GM18499 (cell line): Measurements from ENCODE around the gene CKAP5.
"Not testable (repeated sequence)": the region's sequence is repeated elsewhere in the genome, so short reads cannot be mapped to it uniquely, and the experiment has no call there.

Experiments
- ATAC-seq: cut with Tn5 transposase; IDR thresholded peaks from one replicate; pipeline ENCODE4 v1.9.1; 2021; ENCODE audit warnings: moderate number of reproducible peaks; ENCODE audit not compliant: insufficient read depth, unreplicated experiment

Gene CKAP5

DNA sequence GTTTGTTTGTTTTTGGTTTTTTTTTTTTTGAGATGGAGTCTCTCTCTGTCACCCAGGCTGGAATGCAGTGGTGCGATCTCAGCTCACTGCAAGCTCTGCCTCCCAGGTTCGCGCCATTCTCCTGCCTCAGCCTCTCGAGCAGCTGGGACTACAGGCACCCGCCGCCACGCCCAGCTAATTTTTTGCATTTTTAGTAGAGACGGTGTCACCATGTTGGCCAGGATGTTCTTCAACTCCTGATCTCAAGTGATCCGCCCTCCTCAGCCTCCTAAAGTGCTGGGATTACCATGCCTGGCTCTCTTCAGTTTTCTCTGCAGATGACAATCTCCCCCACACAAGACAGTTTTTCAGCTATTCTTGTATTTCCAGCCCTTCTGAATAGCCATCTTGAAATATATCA, 136.7 kb downstream of the CKAP5 start:
- not testable (repeated sequence) for ATAC-seq

DNA sequence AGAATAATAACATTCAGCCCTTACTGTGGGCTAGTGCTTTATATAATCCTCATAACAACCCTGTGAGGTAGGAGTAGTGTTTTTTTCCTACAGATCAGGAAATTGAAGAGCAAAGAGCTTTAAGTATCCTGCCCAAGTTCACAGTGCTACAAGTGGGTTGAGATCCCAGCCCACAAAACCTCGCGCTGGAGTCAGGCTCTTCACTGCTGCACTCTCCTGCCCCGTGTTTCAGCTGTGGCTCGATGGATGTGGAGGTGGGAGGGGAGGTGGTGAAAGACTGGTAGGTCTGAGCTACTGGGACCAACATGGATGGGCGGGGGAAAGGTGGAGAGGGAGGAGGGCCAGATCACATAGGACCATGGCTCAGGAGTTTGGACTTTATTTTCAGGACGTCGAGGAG, 139.2 kb downstream of the CKAP5 start:
- no peak for ATAC-seq

DNA sequence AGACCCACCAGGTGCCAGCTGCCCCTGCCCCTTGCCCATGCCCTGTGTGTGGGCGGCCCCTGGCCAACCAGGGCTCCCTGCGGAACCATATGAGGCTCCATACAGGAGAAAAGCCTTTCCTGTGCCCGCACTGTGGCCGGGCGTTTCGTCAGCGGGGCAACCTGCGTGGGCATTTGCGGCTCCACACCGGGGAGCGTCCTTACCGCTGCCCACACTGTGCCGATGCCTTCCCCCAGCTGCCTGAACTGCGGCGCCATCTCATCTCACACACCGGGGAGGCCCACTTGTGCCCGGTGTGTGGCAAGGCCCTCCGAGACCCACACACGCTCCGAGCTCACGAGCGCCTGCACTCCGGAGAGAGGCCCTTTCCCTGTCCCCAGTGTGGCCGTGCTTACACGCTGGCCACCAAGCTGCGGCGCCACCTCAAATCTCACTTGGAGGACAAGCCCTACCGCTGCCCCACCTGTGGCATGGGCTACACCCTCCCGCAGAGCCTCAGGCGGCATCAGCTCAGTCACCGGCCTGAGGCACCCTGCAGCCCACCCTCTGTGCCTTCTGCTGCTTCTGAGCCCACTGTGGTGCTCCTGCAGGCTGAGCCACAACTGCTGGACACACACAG, 140.9 kb downstream of the CKAP5 start:
- no peak for ATAC-seq

DNA sequence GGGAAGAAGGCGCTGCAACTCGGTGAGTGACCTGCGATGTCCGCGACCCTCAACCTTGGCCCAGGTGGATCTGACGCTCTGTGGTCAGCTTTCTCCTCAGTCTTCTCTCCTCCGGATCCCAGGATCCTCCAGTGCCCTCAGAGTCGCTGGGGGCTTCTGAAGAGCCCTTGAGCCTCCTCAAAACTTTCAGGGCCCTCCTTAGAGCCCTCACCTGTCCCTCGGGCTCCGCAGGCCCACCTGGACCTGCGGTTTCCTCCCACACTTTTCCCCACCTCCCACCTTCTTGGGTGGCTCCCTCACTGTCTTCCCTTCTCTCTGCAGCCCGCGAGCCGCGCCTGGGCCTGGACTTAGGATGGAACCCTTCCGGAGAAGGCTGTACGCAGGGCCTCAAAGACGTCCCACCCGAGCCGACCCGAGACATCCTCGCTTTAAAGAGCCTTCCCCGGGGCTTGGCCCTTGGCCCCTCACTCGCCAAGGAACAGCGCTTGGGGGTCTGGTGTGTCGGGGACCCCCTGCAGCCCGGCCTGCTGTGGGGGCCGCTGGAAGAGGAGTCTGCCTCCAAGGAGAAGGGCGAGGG, 144.9 kb downstream of the CKAP5 start:
- ATAC-seq: no peak

DNA sequence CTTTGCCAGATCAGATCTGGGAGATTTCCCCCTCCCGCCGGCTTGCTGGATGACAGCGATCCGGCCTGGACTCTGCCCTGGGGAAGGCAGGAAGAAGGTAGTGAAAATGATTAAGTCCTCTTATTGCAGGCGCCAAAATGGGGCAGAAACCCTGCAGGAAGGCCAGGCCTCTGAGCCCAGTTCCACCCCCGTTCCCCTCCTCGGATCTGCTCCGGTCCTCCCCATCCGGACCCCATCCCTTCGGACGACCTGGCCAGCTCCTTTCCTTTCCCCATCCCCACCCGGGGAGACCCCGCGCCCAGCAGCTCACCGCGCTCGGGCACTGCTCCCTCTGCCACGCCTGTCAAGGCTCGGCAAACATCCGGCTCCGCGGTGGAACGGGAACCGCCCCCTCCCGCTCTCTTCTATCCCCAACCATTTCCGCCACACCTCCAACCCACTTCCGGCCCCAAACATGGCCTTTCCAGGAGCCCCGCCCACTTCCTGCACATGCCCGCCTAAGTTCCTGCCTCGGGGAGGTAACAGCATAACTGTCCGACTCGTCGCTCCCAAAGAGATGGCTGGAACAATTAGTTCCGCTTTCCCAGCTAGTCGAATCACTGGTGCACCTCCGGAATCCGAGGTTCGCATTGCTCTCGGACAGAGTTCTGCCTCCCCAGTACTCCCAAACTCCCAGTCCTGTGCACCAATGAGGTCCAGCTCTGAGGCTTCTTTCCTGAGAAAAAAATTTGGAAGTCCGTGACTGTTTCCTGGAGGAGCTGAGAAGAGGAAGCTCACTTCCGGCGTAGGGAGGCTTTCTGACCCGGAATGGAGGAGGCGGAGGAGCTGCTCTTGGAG, 145.6 kb downstream of the CKAP5 start, which contains the start of the genes ARHGAP1 and ZNF408:
ARHGAP1 (minus strand) TSS at position 379 of the 837 bp plus-strand sequence. CDS start 4,512 bp downstream, outside the sequence.
ZNF408 (plus strand) TSS at position 791 of the 837 bp plus-strand sequence; CDS start at position 808, 17 bp downstream.
- ATAC-seq: peak; percentile 47

DNA sequence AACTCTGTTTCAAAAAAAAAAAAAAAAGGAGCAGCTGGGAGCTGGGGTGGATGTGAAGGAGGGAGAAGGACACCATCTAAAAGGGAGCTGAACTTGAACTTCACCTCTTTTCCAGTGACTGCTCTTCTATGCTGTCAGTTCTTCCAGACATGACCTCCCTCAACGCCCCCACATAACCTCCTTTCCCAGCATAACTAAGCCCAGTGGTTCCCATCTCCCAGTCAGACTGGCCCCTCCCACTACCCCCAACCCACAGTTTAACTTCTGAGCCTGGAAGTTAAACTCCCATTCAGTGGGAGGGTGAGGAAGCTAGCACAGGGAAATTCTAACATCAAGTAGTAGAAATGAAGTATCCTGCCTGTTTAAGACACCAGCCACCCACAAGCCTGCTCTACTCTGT, 147.5 kb downstream of the CKAP5 start:
- no peak for ATAC-seq

DNA sequence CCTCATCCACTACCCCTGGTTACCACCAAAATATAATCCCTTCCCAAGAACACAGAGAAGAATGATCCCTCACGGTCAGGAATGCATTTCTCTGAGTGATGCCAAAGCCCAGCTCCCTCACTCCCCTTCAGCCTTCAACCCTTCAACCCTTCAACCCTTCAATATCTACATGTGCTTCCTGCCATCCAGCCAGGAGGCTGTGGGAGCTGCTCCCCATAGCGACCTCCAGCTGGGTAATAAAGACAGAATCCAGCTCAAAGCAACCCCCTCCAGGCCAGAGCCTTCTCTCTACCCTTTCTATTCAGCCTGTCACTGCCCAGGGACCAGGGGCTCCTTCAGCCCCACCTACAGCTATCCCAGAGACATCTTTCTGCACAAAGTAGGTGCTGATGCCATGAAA, 148.4 kb downstream of the CKAP5 start:
- ATAC-seq: no peak

DNA sequence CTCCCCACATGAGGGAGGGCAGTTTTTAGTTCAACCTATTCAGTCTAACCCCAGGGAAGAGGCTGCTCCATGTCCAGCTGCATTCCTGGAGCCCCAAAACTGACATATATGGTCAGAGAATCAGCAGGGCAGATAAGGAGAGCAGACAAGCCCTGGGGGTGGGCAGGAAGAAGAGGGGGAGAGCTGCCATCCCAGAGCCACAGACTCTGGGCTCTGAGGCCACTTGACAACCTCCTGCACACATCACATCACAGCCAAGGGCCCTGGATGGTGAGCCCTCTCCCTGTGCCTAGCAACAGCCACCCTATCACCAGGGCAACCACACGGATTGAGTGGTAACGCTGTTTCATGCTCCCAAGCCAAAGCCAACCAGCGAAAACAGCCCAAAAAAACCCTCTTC, 148.8 kb downstream of the CKAP5 start:
- ATAC-seq: no peak

DNA sequence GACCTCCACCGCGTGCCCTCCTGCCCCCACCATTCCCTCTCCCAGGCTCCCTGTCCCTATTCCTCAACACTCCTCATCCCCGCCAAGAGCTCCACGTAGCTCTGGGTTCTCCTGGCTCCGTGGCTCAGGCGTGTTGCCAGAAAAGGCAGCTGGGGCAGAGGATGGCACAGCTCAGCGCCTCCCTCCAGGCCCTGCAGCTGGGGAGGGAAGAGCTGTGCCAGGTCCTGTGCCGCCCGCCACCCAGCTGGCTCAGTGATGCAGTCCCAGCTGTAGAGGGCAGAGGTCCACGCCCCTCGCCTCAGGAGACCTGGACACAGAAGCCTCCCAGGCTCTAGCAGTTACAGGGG, 149.9 kb downstream of the CKAP5 start:
- no peak for ATAC-seq

DNA sequence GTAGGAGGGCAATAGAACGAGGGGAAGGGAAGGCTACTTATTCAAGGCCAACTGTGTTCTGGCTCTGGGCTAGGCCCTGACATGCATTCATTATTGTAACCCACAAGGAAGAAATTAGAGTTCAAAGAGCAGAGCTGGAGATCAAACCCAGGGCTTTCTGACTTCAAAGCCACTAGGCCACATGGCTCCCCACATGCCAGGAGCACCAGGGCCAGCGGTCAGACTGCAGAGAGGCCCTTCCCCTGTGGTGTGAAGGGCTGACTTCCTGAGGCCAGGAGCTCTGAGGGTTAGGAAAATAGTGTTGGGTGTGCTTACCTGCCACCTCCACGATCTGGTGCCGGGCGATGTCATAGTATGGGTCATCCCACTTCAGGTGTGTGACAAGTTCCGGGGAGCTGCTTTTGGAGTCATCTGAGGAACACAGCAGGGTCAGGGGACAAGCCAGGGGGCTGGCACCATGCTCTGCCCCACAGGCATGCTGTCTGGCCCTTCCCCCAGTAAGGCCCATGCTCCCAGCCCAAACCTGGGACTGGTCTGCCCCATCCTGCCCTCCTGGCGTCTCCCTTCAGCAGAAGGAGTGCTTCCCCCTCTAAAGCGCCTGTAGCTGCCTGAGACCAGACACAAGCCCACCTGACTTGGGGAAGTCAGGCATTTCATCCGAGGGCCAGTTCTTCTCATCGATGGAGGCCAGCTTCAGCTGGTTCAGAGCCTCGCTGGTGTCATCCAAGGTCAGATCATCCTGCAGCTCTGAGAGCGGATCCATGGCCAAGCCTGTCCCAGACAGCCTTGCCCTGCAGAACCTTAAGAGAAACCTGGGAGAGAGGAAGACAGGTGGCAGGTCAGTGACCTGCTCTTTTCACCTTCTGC, 150.5 kb downstream of the CKAP5 start:
- ATAC-seq: no peak

DNA sequence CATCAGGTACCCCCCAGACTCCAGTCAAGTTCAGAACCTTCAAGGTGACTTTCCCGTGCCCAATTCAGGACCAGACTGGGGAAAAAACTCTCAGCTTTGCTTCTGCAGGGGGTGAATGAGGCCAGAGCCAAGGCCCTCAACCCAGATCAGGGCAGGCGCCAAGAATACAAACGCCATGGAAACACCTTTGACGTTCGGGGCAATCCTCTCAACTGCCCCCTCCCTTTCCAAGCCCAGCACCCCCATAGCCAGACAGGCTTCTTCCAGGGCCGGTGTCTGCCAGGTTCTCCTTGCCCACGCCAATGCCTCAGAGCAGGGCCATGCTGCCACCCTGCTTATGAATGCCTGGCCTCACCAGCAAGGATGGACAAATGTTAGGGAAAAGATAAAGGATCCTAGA, 151.5 kb downstream of the CKAP5 start:
- no peak for ATAC-seq

DNA sequence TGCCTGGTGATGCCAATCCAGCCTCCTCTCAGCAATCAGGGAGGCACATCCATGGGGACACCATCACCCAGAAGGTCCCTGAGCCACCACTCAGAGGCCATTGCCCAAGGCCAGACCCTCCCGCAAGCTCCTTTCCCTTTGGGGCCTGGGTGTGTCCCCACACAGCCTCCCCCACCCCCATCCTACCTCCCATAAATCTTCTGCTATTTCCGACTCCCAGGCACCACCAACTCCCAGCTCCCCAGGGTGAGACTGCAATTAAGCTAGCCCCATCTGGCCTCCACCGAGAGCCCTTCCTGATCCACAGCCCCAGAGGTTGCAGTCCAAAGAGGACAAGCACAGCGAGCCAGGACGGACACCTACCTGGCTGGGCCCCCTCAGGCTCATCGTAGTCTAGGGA, 152.0 kb downstream of the CKAP5 start:
- no peak for ATAC-seq

DNA sequence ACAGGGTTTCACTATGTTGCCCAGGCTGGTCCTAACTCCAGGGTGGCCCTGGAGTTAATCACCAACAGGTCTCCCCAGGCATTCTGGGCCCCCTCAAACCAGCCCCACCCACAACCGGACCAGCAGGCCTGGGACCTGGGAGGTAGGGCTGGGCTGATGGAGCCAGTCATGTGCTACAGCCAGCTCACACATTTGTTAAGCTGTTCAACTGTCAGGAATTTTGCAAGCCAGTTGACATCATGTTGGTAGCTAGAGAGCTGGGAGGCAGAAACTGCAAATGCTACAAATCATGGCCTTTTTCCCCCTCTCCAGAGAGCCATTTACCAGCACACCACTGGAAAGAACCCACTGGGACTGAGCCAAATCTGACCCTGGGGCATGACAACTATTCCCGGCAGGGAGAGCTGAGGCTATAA, 152.5 kb downstream of the CKAP5 start:
- no peak for ATAC-seq
